Cortex of kidney (tissue), 1 donor: ENCODE results near the gene NUDT13.
A peak's percentile ranks its signal among the peaks of the same experiment; 100 is the strongest.

Experiments
- DNase-seq: peaks from one replicate; lab custom pipeline; 2025; lab: John Stamatoyannopoulos, UW

The NUDT13 gene

DNA sequence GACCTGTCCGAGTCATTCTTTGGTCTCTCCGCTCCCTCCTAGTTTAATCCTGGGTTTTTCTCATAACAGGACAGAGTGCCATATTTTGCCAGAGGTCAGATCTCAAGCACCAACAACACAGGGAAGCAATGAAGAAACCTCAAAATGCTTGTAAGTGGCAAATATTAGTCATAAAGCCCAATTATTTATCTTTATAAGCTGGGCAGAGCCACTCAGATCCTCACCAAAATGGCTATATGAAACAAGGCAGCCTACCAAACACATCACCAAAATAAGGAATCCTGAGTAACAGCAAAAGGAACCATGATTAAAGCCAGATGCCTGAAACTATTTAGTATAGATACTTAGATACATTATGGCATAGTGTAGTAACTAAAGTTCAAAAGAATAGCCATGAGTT, 52.8 kb downstream of the NUDT13 start:
- DNase-seq = no peak

GRCh38 chr10:73166972-73167371, 56.7 kb downstream of the NUDT13 start:
- no peak for DNase-seq

DNA sequence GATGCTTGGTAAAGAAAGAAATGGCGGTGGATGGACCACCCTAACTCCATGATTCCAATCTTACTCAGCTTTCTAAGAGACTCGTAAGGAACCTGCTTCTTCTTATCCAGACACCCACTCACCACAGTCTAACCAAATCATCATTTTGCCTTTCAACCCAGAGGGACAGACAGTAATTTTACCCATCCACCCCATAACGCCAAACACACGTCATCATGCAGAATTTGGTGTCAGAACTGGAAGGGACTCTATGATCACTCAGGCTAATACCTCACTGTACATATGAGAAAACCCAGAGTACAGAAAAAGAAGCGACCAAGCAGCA, 57.2 kb downstream of the NUDT13 start:
- DNase-seq = no peak

GRCh38 chr10:73167783-73168464, 57.7 kb downstream of the NUDT13 start, which contains the start of the genes ECD and FAM149B1:
TSS of gene ECD (minus strand) at chr10:73168008. CDS start at chr10:73163937, 4,071 bp downstream.
TSS of gene FAM149B1 (plus strand) at chr10:73168119. CDS start at chr10:73168340, 221 bp downstream.
- peak; percentile 75 for DNase-seq

GRCh38 chr10:73168465-73168803, 58.2 kb downstream of the NUDT13 start:
- no peak for DNase-seq

- no peak for DNase-seq
Measured at GRCh38 chr10:73169320-73169719, 59.1 kb downstream of the NUDT13 start.

GRCh38 chr10:73172867-73173266, 62.6 kb downstream of the NUDT13 start:
- no peak for DNase-seq

DNA sequence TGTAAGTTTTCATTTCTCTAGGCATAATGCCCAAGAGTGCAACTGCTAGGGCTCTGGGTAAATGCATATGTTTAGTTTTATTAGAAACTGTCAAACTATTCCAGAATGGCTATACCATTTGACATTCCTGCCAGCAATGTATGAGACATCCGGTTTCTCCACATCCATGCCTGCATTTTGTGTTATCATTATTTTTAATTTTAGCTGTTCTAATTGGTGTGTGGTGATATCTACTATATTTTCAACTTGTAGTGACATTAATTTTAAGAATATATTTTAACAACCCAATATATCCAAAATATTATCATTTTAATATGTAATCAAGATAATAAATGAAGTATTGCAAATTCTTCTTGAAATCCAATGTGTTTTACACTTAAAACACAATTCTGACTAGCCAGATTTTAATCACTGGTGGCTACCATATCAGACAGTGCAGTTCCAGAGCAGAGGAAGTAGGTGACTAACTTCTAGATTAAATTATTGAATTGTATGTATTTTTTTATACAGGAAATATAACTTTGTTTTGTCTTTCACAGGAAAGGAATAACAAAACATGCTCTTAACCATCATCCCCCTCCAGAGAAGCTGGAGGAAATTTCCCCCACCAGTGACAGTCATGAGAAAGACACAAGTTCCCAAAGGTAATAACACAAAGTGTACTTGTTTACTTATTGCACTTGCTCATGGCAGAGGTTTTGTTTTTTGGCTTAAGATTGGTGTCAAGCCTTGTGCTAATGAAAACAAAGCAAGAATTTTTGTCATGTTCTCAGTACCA, 64.1 kb downstream of the NUDT13 start:
- DNase-seq = no peak
